Kidney epithelial cell (primary cell): ENCODE measurements around the gene DTNB. TPM values are rescaled to one million over a fixed set of nuclear protein-coding genes. Genes with fewer than 3 reads are reported as not detected.

Experiments
- DNase-seq: peaks from one replicate; pipeline ENCODE4 v3.0.0-alpha.2; 2010; ENCODE audit warnings: low read depth
- H3K27me3 ChIP-seq: 2 replicates; pipeline ENCODE4 v1.6.0; 2011; ENCODE audit warnings: low read length; ENCODE audit not compliant: control insufficient read depth, insufficient read depth
- H3K36me3 ChIP-seq: 2 replicates; pipeline ENCODE4 v1.5.1; 2011; ENCODE audit warnings: low read length; ENCODE audit not compliant: control insufficient read depth, insufficient read depth
- H3K4me3 ChIP-seq: 2 replicates; pipeline ENCODE4 v1.5.1; 2011; ENCODE audit warnings: low read depth, mild to moderate bottlenecking, control low read depth, low read length
- CTCF ChIP-seq: IDR thresholded peaks from 2 replicates; pipeline ENCODE4 v1.5.1; 2011; ENCODE audit warnings: mild to moderate bottlenecking, moderate library complexity, low read length, control low read depth, inconsistent platforms; ENCODE audit not compliant: insufficient read depth, poor library complexity, severe bottlenecking
- total RNA-seq: library from RNA; depleted of rRNA; stranded (reverse); fragments of >200 nt; gene quantifications from 2 replicates; pipeline ENCODE4 v1.2.3, GENCODE V29; 2015

DTNB gene
- total RNA-seq, 1 donor from 2014 or later: 16.9 TPM

- no peak for DNase-seq
- H3K27me3 ChIP-seq: no peaks in the 10 kb centered on the region
- no peak for TF ChIP-seq CTCF
- no peaks in the 10 kb centered on the region for H3K36me3 ChIP-seq
- no peak overlapping the region for H3K4me3 ChIP-seq
Measured at GRCh38 chr2:25620077-25620476, 53.3 kb downstream of the DTNB start.

- no peak for TF ChIP-seq CTCF
- Histone ChIP-seq H3K4me3 (no peak overlapping the region), H3K27me3 (no peaks in the 10 kb centered on the region), H3K36me3 (no peaks in the 10 kb centered on the region)
- DNase-seq: no peak
Measured at GRCh38 chr2:25619185-25619584, 54.2 kb downstream of the DTNB start.

GRCh38 chr2:25618676-25619075 lies 54.7 kb downstream of the DTNB start:
- H3K4me3 ChIP-seq: no peak overlapping the region
- H3K36me3 ChIP-seq: no peaks in the 10 kb centered on the region
- H3K27me3 ChIP-seq: no peaks in the 10 kb centered on the region
- TF ChIP-seq CTCF: no peak
- DNase-seq: peak; percentile 44

GRCh38 chr2:25617948-25618646 lies 55.3 kb downstream of the DTNB start:
- peak; percentile 53 for DNase-seq
- Histone ChIP-seq H3K27me3 (no peaks in the 10 kb centered on the region), H3K36me3 (no peaks in the 10 kb centered on the region), H3K4me3 (no peak overlapping the region)
- TF ChIP-seq CTCF: no peak

GRCh38 chr2:25615920-25616319 lies 57.5 kb downstream of the DTNB start:
- DNase-seq: no peak
- H3K36me3 ChIP-seq: no peaks in the 10 kb centered on the region
- H3K27me3 ChIP-seq: no peaks in the 10 kb centered on the region
- no peak for TF ChIP-seq CTCF
- H3K4me3 ChIP-seq: no peak overlapping the region

GRCh38 chr2:25615386-25615785 lies 58.0 kb downstream of the DTNB start:
- no peak for DNase-seq
- H3K36me3 ChIP-seq: no peaks in the 10 kb centered on the region
- no peaks in the 10 kb centered on the region for H3K27me3 ChIP-seq
- no peak for TF ChIP-seq CTCF
- no peak overlapping the region for H3K4me3 ChIP-seq
